B cell (primary cell): ENCODE measurements around the gene CES4A.
"Not testable (repeated sequence)": the region's sequence is repeated elsewhere in the genome, so short reads cannot be mapped to it uniquely, and the experiment has no call there.

ENCODE experiments used
- CTCF ChIP-seq: fragments of 200-600 bp; IDR thresholded peaks from one replicate; pipeline ENCODE4 v1.8.0; 2022; ENCODE audit warnings: antibody characterized with exemption, mild to moderate bottlenecking
- EZH2 ChIP-seq: IDR thresholded peaks from 2 replicates; pipeline ENCODE4 v1.6.1; 2012; ENCODE audit warnings: borderline replicate concordance, low read depth, mild to moderate bottlenecking, moderate library complexity, low read length; ENCODE audit not compliant: insufficient read depth, poor library complexity, severe bottlenecking

- not testable (repeated sequence) for TF ChIP-seq CTCF, EZH2
Measured at GRCh38 chr16:66956154-66956457, 32.3 kb upstream of the CES4A start.
